Putamen (tissue), 1 donor: ENCODE results near the gene PRAMEF18.
"Not testable (repeated sequence)": the region's sequence is repeated elsewhere in the genome, so short reads cannot be mapped to it uniquely, and the experiment has no call there.

Source experiments
- DNase-seq: peaks from one replicate; pipeline ENCODE4 v3.0.0-alpha.2; 2016; ENCODE audit warnings: low spot score

Gene PRAMEF18, protein sequence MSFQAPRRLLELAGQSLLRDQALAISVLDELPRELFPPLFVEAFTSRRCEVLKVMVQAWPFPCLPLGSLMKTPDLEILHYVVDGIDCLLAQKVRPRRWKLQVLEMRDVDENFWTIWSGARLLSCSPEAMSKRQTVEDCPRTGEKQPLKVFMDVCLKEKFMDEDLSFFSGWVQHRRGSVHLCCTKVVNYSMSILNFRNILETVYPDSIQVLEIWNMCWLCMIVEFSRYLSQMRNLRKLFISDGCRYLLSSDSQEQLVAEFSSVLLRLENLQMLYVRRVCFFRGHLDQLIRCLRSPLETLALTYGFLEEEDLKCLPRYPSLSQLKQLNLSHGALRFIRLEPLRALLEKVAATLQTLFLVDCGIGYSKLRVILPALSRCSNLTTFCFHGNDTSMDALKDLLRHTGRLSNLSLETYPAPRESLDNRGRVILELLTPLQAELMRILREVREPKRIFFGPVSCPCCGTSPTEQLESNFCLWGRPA

DNA sequence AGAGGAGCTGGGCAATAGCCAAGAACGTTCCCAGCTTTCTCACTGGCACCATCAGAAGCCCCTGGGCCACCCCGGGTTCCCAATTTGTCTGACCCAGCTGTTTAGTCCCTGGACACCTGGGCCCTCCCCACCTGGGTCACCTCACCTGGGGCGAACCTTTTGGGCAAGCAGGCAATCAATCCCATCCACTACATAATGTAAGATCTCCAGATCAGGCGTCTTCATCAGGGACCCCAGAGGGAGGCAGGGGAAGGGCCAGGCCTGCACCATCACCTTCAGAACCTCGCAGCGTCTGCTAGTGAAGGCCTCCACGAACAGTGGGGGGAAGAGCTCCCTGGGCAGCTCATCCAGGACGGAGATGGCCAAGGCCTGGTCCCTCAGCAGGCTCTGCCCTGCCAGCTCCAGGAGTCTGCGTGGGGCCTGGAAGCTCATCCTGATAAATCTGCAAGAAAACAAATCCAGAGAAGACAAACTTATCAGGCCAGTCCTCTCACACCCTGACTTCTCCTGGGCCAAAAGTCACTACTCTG is at the start of gene PRAMEF18:
PRAMEF18 (minus strand) TSS at position 480 of the 530 bp plus-strand sequence; CDS start at position 432, 48 bp downstream.
- DNase-seq, result not testable (repeated sequence)

DNA sequence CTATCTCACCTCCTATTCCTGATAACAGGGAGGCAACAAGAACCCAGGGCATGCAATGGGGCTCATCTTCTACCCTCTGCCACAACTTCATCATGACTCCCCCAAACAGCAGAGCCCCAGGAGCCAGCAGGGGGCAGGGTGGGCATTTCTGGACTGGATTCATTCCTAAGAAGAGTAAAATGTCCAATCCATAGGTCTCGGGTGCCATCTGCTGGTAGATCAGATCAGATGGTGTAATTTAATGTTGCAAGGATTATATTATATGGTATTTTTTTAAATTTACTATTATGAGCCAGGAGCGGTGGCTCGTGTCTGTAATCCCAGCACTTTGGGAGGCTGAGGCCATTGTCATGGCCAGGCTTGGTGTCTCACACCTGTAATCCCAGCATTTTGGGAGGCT is 39.2 kb upstream of the PRAMEF18 start:
- DNase-seq, result not testable (repeated sequence)

DNA sequence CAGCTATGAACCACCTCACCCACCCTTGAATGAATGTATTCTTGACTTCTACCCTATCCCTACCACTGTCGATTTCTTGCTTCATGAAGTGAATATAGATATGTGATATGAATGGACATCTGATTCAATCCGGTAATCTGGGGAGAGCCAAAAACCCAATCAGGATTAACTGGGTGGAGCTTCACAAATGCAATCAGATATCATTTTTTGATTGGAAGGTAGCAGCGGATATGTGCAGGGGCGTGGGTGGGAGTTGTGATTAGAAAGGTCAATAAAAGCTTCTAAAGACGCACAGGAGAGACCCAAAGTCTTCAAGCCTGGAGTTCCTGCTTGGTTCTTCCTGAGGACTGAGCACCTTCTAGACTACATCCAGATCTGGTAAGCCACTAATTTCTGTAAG is 27.9 kb upstream of the PRAMEF18 start, which contains the start of gene PRAMEF5:
PRAMEF5 (plus strand) TSS at position 301 of the 400 bp plus-strand sequence. CDS start 5,071 bp downstream, outside the sequence.
- DNase-seq, result not testable (repeated sequence)

DNA sequence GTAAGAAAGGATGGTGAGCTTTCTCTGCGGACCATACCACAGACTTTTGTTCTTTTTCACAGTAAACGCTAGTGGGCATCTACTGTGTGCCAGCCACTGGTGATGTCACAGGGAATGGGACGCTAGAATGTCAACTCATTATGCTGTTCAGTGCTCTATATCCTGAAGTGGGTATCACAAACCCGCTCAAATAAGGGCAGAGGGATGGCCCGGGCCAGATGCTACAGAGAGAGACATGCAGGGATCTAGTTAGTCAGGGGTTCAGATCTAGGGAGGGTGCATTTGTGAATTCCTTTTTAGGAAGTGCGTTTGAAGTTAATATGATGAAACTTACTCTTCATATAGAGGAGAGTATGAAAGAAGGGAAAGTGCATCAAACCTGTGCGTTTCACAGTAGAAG is 21.2 kb upstream of the PRAMEF18 start:
- DNase-seq, result not testable (repeated sequence)

DNA sequence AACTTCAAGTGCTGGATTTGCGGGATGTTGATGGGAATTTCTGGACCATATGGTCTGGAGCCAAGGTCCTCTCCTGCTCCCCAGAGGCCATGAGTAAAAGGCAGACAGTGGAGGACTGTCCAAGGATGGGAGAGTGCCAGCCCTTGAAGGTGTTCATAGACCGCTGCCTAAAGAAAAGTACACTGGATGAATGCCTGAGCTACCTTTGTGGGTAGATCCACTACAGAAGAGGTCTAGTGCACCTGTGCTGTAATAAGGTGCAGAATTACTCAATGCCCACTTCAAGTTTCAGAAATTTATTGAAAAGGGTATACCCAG is 20.6 kb upstream of the PRAMEF18 start:
- DNase-seq, result not testable (repeated sequence)

DNA sequence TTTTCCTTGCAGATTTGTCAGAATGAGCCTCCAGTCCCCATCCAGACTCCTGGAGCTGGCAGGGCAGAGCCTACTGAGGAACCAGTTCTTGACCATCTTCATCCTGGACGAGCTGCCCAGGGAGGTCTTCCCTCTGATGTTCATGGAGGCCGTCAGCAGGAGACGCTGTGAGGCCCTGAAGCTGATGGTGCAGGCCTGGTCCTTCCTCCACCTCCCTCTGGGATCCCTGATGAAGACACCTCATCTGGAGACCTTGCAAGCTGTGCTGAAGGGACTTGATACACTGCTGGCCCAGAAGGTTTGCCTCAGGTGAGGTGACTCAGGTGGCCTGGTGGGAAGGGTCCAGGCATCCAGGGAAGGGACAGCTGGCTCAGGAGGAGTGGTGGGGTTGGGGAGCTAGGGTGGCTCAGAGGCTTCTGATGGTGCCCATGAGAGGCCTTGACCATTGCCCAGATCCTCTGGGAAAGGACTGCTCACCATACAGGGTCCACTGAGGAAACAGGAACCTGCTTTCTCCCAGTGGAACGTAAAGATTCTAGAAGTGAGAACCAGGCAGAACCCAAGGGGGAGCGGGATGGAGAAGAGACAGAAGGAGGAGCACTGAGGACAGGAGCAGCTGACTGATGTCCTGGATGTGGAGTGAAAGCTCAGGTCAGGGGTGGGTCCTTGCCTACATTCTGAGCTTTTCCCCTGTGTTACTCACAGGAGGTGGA is 20.0 kb upstream of the PRAMEF18 start:
- not testable (repeated sequence) for DNase-seq

DNA sequence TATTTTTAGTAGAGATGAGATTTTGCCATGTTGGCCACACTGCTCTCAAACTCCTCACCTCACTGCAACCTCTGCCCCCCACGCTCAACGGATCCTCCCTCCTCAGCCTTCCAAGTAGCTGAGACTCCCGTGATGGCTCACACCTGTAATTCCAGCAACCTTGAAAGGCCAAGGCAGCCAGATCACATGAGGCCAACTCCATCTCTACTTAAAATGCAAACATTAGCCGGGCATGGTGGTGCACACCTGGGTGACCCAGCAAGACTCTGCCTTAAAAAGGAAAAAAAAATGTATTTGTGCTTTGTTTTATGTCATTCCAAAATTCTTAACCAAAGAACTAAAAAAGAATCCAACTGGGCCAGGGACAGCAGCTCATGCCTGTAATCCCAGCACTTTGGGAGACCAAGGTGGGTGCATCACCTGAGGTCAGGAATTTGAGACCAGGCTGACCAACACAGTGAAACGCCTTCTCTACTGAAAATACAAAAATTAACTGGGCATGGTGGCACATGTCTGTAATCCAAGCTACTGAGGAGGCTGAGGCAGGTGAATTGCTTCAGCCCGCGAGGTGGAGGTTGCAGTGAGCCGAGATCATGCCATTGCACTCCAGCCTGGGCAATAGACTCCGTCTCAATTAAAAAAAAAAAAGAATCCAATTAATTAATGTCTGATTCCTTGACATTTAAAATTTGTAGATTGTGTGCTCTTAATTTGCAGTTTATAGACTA is 17.7 kb upstream of the PRAMEF18 start:
- not testable (repeated sequence) for DNase-seq

DNA sequence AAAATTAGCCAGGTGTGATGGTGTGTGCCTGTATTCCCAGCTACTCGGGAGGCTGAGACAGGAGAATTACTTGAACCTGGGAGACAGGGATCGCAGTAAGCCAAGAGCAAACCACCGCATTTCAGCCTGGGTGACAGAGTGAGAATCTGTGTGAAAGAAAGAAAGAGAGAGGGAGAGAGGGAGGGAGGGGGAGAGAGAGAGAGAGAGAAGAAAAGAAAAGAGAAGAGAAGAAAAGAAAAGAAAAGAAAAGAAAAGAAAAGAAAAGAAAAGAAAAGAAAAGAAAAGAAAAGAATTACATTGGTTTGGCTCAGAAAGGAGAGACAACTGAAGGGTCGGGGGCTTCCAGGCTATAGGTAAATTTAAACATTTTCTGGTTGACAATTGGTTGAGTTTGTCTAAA is 13.7 kb upstream of the PRAMEF18 start:
- DNase-seq, result not testable (repeated sequence)

DNA sequence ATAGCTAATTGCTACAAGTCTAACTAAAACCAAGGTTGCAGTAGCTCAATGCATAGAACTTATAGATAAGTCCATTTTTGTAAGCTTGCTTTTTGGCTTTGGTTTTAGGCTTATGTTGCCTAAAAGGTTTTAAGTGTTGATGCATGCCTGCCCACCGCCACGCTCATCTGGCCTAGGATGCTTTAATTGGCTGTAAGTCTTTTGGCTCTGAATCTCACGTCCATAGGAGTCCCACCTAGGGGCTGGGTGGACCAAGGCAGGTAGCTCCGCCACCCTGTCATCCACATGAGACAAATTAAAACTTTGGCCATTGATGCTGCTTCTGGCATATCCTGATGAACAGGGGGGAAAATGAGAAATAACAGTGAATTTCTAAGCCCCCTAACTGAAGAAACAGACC is 11.6 kb upstream of the PRAMEF18 start:
- DNase-seq, result not testable (repeated sequence)

DNA sequence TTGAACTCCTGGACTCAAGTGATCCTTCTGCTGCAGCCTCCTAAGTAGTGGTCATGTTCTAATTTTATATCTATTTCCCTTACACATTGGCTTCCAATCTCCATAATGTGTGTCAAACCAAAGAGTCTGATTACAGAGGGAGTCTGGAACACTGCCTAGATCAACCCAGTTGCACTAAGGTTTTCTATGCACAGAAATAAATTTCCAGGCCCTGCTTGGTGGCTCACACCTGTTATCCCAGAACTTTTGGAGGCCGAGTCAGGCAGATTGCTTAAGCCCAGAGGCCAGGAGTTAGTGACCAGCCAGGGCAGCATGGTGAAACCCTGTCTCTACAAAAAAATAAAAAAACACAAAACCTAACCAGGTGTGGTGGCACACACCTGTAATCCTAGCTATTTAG is 8.1 kb upstream of the PRAMEF18 start:
- DNase-seq, result not testable (repeated sequence)

DNA sequence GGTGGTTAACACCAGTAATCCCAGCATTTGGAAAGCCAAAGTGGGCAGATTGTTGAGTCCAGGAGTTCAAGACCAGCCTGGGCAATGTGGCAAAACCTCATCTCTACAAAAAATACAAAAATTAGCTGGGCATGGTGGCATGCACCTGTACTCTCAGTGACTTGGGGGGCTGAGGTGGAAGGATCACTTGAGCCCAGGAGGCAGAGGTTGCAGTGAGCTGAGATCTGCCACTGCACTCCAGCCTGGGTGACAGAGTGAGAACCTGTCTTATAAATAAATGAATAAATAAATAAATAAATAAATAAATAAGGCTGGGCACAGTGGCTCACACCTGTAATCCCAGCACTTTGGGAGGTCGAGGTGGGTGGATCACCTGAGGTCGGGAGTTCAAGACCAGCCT is 6.1 kb upstream of the PRAMEF18 start:
- not testable (repeated sequence) for DNase-seq

DNA sequence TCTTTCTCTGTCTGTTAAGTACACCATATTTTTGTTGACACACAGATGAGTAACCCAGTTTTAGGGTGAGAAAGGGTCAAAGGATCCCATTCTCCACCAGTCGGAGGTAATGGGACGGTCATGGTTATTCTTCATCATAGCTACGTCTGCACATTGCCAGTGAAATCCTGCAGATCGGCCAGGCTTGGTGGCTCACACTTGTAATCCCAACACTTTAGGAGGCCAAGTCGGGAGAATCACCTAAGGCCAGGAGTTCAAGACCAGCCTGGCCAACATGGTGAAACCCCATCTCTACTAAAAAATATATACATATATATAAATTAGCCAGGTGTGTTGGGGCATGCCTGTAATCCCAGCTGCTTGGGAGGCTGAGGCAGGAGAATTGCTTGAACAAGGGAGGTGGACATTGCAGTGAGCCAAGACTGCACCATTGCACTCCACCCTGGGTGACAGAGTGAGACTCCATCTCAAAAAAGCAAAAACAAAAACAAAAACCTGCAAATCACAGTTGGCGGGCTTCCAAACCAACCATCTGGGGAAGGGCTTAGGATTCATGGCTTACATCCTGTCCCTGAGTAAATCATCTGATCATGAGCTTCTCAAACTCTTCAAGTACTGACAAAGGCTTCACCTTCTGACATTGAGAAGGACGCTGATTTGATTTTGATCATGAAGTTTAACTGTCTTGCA is 5.3 kb upstream of the PRAMEF18 start:
- DNase-seq, result not testable (repeated sequence)

DNA sequence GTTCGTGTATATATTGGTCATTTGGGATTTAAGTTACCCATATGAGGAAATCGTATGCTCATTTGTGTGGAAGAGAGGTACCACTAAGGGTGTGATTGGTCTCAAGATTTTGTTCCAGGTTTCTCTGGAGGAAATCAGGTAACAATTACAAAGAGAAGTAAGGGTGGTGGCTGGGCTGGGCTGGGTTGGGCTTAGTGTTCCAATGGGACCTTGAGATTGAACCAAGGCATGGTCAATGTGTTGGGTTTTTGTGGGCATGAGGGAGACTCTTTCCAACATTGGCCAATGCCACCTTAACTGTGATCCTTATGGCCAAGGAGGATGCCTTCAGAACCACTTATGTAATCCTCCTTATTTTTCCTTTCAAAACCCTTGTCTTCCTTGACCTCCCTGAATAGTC is 4.6 kb upstream of the PRAMEF18 start:
- not testable (repeated sequence) for DNase-seq

DNA sequence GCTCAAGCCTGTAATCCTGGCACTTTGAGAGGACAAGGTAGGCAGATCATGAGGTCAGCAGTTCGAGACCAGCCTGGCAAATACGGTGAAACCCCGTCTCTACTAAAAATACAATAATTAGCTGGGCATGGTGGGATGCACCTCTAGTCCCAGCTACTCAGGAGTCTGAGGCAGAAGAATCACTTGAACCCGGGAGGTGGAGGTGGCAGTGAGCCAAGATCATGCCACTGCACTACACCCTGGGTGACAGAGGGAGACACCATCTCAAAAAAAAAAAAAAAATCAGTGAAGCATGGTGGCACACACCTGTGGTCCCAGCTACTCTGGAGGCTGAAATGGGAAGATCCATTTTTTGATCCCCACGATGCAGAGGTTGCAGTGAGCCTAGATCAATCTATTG is 4.1 kb upstream of the PRAMEF18 start:
- not testable (repeated sequence) for DNase-seq

DNA sequence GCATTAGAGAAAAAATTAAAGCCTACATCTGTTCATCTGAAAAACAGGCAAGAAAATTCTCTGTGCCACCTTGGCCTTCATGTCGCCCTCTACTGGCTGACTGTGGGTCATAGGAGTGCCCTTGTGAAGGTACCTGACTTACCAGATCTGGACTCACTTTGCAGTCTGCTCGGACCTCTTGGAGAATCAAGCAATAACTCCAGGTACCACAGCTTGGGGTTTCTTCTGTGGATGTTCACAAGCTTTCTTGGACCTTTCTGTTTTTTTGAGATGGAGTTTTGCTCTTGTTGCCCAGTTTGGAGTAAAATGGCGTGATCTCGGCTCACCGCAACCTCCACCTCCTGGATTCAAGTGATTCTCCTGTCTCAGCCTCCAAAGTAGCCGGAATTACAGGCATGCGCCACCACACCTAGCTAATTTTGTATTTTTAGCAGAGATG is 2.4 kb upstream of the PRAMEF18 start:
- DNase-seq, result no peak

DNA sequence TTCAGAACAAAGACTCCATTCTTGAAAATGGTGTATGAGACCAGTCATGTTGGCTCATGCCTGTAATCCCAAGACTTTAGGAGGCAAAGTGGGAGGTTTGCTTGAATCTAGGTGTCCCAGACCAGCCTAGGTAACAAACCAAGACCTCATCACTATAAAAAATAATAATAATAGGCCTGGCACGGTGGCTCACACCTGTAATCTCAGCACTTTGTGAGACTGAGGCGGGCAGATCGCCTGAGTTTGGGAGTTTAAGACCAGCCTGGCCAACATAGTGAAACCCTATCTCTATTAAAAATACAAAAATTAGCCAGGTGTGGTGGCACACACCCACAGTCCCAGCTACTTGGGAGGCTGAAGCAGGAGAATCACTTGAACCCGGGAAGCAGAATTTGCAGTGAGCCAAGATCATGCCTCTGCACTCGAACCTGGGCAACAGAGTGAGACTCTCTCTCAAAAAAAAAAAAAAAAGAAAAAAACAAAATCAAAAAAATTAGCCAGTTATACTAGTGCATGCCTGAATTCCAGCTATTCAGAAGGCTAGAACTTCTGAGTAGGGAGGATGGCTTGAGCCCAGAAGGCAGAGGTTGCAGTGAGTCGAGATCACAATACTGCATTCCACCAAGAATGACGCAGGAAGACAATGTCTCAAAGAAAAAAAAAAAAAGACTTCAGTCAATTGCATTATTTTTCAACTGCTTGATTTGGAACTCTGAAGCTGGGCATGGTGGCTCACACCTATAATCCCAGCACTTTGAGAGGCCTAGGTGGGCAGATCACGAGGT is 1.5 kb upstream of the PRAMEF18 start:
- not testable (repeated sequence) for DNase-seq

DNA sequence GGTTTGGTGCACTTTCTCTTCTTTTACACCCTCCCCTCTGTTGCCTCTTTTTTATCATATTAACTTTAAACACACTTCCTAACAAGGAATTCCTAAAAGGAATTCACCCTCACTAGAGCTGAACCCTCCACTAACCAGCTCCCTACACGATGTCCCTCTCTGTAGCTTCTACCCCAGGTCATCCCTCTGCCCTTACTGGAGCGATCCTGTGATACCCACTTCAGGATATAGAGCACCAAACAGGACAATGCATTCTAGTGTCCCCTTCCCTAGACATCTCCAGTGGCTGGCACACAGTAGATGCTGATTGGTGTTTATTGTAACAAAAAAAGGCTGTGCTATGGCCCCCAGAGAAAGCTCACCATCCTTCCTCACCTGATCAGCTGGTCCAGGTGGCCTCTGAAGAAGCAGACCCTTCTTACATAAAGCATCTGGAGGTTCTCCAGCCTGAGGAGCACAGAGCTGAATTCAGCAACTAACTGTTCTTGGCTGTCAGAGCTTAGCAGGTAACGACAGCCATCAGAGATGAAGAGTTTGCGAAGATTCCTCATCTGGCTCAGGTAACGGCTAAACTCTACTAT is 1.4 kb downstream of the PRAMEF18 start:
- DNase-seq, result no peak

DNA sequence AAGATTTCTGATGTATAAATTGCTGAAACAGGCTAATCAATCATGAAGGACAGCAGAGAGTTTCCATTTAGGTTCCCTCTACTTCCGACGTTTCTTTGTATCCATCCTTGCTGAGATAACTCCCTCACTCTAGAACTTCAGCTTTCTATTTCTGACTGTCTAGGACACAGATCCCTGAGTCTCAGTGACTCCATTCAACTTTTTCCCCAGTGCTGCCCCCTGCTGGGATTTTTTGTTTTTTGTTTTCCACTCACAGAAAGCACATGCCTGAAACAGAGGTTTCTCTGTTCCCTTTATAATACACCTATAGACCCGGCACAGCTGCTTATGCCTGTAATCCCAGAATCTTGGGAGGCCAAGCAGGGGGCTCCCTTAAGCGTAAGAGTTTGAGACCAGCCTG is 3.2 kb downstream of the PRAMEF18 start:
- DNase-seq, result not testable (repeated sequence)

DNA sequence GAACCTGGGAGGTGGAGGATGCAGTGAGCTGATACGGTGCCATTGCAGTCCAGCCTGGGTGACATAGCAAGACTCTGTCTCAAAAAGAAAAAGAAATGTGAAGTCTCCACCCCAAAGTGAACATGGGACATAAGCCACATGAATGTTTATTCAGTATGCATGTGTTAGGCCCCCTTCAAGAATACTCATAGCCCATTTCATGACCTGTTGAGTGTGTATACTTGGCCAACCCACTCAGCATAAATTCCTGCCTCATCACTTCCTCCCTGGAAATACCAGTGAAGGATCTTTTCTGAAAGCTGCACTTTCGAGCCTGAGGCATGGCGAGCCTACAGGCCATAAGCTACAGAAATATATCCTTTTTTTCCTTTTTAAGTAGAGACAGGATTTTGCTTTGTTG is 6.8 kb downstream of the PRAMEF18 start:
- not testable (repeated sequence) for DNase-seq

DNA sequence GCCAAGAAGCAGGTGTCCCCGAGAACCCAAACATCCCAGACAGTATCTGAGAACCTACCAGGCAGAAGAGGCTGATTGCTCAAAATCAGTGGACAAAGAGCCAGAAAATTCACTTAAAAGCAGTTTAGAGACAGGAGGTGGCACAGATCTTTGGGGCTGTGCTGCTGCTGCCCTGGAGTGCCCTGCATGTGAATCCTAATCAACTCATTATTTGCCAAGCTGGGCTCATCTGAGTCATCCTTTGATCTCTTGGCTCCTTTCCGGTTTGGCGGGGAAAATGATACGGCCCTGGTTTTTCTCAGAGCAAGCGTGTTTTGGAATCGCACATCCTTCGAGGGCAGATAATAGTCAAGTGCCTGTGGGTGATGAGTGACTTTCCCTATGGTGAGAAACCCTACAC is 9.3 kb downstream of the PRAMEF18 start:
- not testable (repeated sequence) for DNase-seq
